Thyroid gland (tissue), 4 donors: ENCODE results near the gene SLC48A1. TPM values are rescaled to one million over a fixed set of nuclear protein-coding genes. Genes with fewer than 3 reads are reported as not detected.

Source experiments
- DNase-seq, 2 donors: peaks; one replicate each; pipeline ENCODE4 v3.0.0-alpha.2; 2019
- H3K27ac ChIP-seq, 3 donors: fragments of 200-600 bp; sonication (generic); 1 replicate in 2 of 3; 2 replicates in 1 of 3; pipeline ENCODE4 v1.5.1; 2016 to 2019; ENCODE audit warnings: mild to moderate bottlenecking in 1 of 3, moderate library complexity in 1 of 3
- H3K27me3 ChIP-seq: fragments of 200-600 bp; sonication (generic); one replicate; pipeline ENCODE4 v1.5.1; 2019
- H3K36me3 ChIP-seq, 2 donors: fragments of 200-600 bp; sonication (generic); one replicate each; pipeline ENCODE4 v1.5.1; 2016 to 2019
- H3K4me1 ChIP-seq, 2 donors: fragments of 200-600 bp; sonication (generic); one replicate each; pipeline ENCODE4 v1.5.1; 2017 to 2019
- H3K4me3 ChIP-seq, 3 donors: fragments of 200-600 bp; sonication (generic); replicated peaks in 1 of 3; 1 replicate in 2 of 3; 2 replicates in 1 of 3; pipeline ENCODE4 v1.5.1; 2016; ENCODE audit warnings: mild to moderate bottlenecking in 1 of 3
- H3K9me3 ChIP-seq: fragments of 200-600 bp; sonication (generic); one replicate; pipeline ENCODE4 v1.5.1; 2017
- POLR2A ChIP-seq, 2 donors: fragments of 450-650 bp; IDR thresholded peaks; one replicate each; pipeline ENCODE4 v1.6.1; 2017; ENCODE audit warnings: antibody characterized with exemption in 2 of 2, mild to moderate bottlenecking in 2 of 2, moderate library complexity in 1 of 2
- WGBS, 2 donors: methylation state at CpG; one replicate each; pipeline ENCODE4 v1.1.5; 2017; 5-methylcytosine and 5-hydroxymethylcytosine counted together
- intact Hi-C: fragments of 100-400 bp; cut with DNase I; formaldehyde crosslinking; loops from one replicate; pipeline ENCODE4 v1.15.1; 2023
- total RNA-seq, 4 donors: library from RNA; depleted of rRNA; stranded (reverse); fragments of >200 nt; gene quantifications; one replicate each; pipeline ENCODE4 v1.2.3, GENCODE V29; 2016
- TF ChIP-seq, protein P1 (sequence below), 6 experiments: fragments of 200-600 bp in 3 of 6; fragments of 450-650 bp in 3 of 6; sonication (generic) in 3 of 6; IDR thresholded peaks; one replicate each; pipeline ENCODE4 v1.5.1; 2016 to 2019; ENCODE audit warnings: antibody characterized with exemption in 6 of 6, mild to moderate bottlenecking in 2 of 6, inconsistent platforms in 1 of 6, moderate library complexity in 1 of 6

Gene SLC48A1
- total RNA-seq, 4 donors from 2014 or later: 59.3 to 276 (median 187) TPM

DNA sequence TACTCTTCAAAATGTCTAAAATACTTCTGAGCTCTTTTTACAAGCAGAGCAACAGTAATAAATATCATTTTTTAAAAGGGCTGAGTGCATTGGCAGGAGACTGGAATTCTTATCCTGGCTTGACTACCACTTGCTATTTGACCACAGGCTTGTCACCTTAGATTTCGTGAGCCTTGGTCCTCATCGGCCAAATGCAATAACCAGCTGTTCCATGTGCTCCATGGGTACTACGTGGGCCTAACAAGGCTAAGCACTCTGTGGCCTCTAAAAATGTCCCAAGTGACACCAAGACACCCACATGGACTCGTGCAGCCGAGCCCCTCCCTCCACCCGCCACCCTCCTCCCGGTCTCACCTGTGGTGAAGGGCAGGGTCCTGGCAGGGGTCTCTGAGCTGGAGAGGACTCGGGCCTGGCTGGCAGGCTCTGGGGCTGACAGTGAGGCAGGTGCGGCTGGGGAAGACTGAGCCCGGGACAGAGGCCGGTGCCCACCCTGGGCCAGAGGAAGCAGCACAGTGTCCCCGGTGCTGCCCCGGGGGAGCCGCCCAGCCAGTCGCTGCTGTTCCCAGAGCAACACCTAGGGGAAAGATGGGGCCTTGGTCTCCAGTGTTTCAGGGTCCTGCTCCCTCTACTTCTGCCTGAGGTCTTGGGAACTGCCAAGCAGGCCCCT lies 20.1 kb downstream of the SLC48A1 start:
- no peak for DNase-seq
- intact Hi-C loops: no loop called here

GRCh38 chr12:47794679-47795078 lies 21.6 kb downstream of the SLC48A1 start:
- no peak overlapping the region for H3K27ac ChIP-seq
- WGBS, 2 donors: 94 to 98% methylated on average over 8 to 9 of the region's 9 CpGs
- DNase-seq: no peak
- no peaks in the 10 kb centered on the region for H3K9me3 ChIP-seq
- no peak overlapping the region for H3K4me3 ChIP-seq
- no peak for TF ChIP-seq POLR2A (IDR thresholded peaks at IDR 0.05)
- TF ChIP-seq, protein P1, sequence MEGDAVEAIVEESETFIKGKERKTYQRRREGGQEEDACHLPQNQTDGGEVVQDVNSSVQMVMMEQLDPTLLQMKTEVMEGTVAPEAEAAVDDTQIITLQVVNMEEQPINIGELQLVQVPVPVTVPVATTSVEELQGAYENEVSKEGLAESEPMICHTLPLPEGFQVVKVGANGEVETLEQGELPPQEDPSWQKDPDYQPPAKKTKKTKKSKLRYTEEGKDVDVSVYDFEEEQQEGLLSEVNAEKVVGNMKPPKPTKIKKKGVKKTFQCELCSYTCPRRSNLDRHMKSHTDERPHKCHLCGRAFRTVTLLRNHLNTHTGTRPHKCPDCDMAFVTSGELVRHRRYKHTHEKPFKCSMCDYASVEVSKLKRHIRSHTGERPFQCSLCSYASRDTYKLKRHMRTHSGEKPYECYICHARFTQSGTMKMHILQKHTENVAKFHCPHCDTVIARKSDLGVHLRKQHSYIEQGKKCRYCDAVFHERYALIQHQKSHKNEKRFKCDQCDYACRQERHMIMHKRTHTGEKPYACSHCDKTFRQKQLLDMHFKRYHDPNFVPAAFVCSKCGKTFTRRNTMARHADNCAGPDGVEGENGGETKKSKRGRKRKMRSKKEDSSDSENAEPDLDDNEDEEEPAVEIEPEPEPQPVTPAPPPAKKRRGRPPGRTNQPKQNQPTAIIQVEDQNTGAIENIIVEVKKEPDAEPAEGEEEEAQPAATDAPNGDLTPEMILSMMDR (IDR thresholded peaks at IDR 0.05): no peak
- no peaks in the 10 kb centered on the region for H3K27me3 ChIP-seq
- H3K36me3 ChIP-seq: peaks cover 75 to 87% of the 10 kb centered on the region in 2 donors
- intact Hi-C loops: no loop called here
- H3K4me1 ChIP-seq: peaks cover 0 to 9% of the 10 kb centered on the region in 2 donors

More for the DNA sequence above, 20.1 kb downstream of the SLC48A1 start:
- Histone ChIP-seq H3K27me3 (no peaks in the 10 kb centered on the region), H3K27ac (no peak overlapping the region), H3K36me3 (peaks cover 86 to 96% of the 10 kb centered on the region in 2 donors), H3K4me3 (no peak overlapping the region), H3K9me3 (no peaks in the 10 kb centered on the region), H3K4me1 (no peaks in the 10 kb centered on the region)
- no peak for TF ChIP-seq POLR2A (IDR thresholded peaks at IDR 0.05)
- TF ChIP-seq, protein P1 (IDR thresholded peaks at IDR 0.05): no peak
- 92 to 93% methylated on average over 9 to 13 of the region's 15 CpGs for WGBS, 2 donors

GRCh38 chr12:47795121-47795813 lies 22.2 kb downstream of the SLC48A1 start:
- TF ChIP-seq, protein P1 (IDR thresholded peaks at IDR 0.05): no peak
- TF ChIP-seq POLR2A (IDR thresholded peaks at IDR 0.05): no peak
- peaks cover 69 to 81% of the 10 kb centered on the region in 2 donors for H3K36me3 ChIP-seq
- H3K27me3 ChIP-seq: no peaks in the 10 kb centered on the region
- intact Hi-C loops: no loop called here
- DNase-seq: no peak
- no peak overlapping the region for H3K4me3 ChIP-seq
- 93 to 97% methylated on average over 21 of the region's 21 CpGs for WGBS, 2 donors
- H3K4me1 ChIP-seq: peaks cover 0 to 15% of the 10 kb centered on the region in 2 donors
- no peak overlapping the region for H3K27ac ChIP-seq
- no peaks in the 10 kb centered on the region for H3K9me3 ChIP-seq

- peaks cover 0 to 22% of the 10 kb centered on the region in 2 donors for H3K4me1 ChIP-seq
- 84 to 86% methylated on average over 12 to 13 of the region's 22 CpGs for WGBS, 2 donors
- TF ChIP-seq, protein P1 (IDR thresholded peaks at IDR 0.05): no peak
- no peak for TF ChIP-seq POLR2A (IDR thresholded peaks at IDR 0.05)
- H3K27ac ChIP-seq: no peak overlapping the region
- DNase-seq: no peak
- intact Hi-C loops: no loop called here
- H3K4me3 ChIP-seq: no peak overlapping the region
- H3K36me3 ChIP-seq: peaks cover 63 to 75% of the 10 kb centered on the region in 2 donors
- no peaks in the 10 kb centered on the region for H3K27me3 ChIP-seq
- no peaks in the 10 kb centered on the region for H3K9me3 ChIP-seq
Observed at GRCh38 chr12:47795814-47796411, 22.9 kb downstream of the SLC48A1 start.
